Measurements from ENCODE around the gene ERAL1.
A peak's percentile ranks its signal among the peaks of the same experiment; 100 is the strongest.
"Not testable (repeated sequence)": the region's sequence is repeated elsewhere in the genome, so short reads cannot be mapped to it uniquely, and the experiment has no call there.

The ERAL1 gene

GRCh38 chr17:28848667-28849066, 6.1 kb upstream of the ERAL1 start:
- peak; percentile 48 for DNase-seq (ENCODE audit: insufficient read length, low spot score)
- not testable (repeated sequence) for FAIRE-seq

GRCh38 chr17:28849281-28849680, 5.5 kb upstream of the ERAL1 start:
- DNase-seq (ENCODE audit: insufficient read length, low spot score) (peak; percentile 27), FAIRE-seq (no peak)

- no peak for DNase-seq (ENCODE audit: insufficient read length, low spot score)
- no peak for FAIRE-seq
Measured at GRCh38 chr17:28853295-28853694, 1.5 kb upstream of the ERAL1 start.

GRCh38 chr17:28855336-28855679, 492 bp downstream of the ERAL1 start:
- DNase-seq (ENCODE audit: insufficient read length, low spot score) (no peak), FAIRE-seq (no peak)

DNA sequence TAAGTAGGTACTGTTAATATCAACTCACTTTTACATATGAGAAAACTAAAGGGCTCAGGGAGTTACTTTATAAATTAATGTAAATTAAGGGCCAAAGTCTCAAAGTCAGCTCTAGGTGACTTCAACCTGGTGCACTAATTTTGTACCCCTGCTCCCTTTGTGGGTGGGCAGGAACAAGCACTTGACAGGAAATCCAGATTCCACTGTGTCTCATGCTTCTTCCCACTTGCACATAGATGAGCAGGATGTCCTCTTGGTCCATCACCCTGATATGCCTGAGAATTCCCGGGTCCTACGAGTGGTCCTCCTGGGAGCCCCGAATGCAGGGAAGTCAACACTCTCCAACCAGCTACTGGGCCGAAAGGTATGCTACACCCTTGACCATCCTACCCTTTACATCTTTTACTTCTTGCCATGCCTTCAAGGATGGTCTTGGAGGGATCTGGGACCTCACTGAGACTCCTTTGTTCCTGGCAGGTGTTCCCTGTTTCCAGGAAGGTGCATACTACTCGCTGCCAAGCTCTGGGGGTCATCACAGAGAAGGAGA, 1.3 kb downstream of the ERAL1 start:
- FAIRE-seq (no peak), DNase-seq (ENCODE audit: insufficient read length, low spot score) (no peak)

- DNase-seq (ENCODE audit: insufficient read length, low spot score) (no peak), FAIRE-seq (no peak)
Measured at GRCh38 chr17:28857905-28858800, 3.3 kb downstream of the ERAL1 start.

DNA sequence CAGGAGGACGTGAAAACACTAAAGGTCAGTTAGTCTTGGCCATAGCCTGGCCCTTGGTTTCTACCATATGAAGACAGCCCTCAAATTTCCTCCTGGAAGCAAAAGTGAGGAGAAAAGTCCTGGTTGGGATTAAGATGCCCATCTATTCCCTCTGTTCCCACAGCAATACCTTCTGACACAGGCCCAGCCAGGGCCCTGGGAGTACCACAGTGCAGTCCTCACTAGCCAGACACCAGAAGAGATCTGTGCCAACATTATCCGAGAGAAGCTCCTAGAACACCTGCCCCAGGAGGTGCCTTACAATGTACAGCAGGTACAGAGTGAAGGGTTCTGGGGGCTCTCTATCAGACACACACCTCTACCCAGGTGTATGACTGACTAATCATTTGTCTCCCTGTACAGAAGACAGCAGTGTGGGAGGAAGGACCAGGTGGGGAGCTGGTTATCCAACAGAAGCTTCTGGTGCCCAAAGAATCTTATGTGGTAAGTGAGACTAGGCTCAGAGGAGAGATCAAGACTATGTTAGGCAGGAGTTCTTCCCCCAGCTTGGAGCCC, 4.1 kb downstream of the ERAL1 start:
- no peak for FAIRE-seq
- no peak for DNase-seq (ENCODE audit: insufficient read length, low spot score)

DNA sequence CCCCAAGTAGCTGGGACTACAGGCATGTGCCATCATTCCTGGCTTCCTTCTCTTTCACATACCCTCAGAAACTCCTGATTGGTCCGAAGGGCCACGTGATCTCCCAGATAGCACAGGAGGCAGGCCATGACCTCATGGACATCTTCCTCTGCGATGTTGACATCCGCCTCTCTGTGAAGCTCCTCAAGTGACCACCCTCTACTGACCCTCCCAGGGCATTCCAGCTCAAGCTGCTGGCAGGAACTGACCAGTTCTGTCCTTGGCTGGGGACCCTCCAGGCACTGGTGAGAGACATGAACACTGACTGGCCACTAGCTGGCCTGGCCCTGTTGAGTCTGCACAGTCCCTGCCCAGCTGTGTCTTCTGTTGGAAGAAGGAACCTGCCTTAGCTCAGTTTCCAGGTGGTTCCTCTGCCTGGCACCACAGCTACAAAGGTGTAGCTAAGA, 5.6 kb downstream of the ERAL1 start:
- no peak for FAIRE-seq
- DNase-seq (ENCODE audit: insufficient read length, low spot score), result no peak

DNA sequence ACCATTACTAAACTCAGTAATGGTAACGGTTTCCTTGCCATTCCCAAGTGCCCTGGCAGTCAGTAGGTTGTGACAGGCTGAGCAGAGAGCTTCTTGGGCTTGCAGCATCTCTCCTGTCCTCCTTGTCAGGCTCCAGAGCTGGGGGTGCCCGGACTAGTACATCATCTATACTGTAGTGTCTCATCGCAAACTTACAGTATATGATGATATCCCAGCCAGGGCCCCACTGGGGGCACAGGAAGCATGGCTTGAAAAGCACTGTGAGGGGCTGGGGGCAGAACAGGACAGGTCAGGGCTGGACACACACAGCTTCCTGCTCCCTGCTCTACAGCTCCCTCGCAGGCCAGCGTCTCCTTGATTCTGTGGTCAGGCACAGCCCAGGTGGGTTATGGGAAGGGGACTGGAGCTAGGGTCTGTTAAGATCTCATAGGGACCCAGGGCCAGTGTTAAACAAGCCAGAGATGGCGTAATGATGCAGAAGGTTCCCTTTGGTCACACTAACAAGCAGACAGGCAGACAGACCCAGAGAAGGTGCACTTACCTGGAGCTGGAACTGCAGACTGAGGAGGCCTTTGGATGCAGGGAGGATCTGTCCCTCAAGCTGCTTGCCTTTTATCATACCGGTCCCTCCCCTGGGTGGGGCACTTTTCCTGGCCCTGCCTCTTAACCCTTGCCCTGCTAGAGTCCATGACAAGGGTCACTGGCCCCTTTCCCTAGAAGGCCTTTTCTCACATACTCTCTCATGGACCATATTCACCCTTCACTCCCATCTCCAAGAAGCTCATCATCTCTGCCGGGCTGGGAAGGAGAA, 6.8 kb downstream of the ERAL1 start:
- DNase-seq (ENCODE audit: insufficient read length, low spot score) (no peak), FAIRE-seq (no peak)

DNA sequence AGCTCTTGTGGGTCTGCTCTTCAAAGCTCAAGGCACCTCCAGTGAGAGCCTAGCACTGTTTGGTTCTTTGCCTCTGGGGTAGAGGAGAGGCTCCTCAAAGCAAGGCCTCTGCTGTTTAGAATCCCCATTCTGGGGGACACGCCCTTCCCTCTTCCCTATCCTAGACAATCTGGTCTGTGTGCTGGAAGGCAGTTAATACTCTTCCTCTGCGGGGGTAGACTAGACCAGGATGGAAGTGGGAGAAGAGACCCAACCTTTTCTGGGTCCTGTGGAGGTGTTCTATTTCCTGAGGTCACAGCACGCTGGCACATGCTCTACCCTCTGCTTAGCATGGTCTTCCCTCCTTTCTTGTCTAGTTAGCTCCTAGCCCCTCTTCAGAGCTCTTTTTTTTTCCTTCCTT, 7.7 kb downstream of the ERAL1 start:
- no peak for DNase-seq (ENCODE audit: insufficient read length, low spot score)

GRCh38 chr17:28863953-28864352, 9.1 kb downstream of the ERAL1 start:
- DNase-seq (ENCODE audit: insufficient read length, low spot score), result no peak
- FAIRE-seq, result no peak

More for the DNA sequence above, 7.7 kb downstream of the ERAL1 start:
- FAIRE-seq, result no peak

DNA sequence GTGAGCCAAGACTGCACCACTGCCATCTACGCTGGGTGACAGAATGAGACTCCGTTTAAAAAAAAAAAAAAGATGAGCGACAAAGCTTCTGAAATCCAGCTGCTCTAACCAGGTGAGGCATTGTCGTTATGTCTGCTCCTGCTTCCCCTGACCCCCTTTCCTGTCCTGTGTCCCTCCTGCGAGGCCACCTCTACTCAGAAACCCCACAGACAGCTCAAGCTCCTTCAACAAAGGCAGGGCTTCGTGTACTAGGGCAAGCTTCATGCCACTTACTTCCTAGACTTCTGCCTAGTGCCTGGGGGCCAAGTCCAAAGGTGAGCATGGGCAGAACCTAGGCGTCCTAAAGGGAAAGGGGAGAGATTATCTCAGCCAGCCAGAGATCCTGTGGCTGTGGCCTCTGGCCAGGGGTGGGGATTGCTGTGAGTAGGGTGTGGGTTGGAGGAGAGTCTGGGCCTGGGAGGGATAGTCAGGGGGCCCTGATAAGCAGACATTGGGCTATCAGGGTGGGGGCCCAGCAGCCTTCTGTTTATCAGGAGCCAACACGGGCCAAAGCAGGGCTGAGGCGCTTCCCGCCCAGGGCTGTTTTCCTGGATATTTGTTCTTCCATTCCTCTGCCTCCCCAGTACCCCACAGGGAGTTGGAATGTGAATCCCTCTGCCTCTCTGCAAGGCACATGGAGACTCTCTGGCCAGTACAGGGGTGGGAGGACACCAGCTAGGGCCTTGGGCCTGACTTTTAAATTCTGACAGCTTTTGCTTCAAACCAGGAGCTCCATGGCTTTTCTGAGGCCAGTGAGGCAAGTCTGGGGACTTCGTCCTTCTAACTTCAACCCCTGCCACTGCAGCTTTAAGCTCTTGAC, 10.4 kb downstream of the ERAL1 start:
- DNase-seq (ENCODE audit: insufficient read length, low spot score) (no peak), FAIRE-seq (no peak)

GRCh38 chr17:28865946-28866752, 11.3 kb downstream of the ERAL1 start:
- FAIRE-seq (no peak), DNase-seq (ENCODE audit: insufficient read length, low spot score) (no peak)

GRCh38 chr17:28867276-28867675, 12.5 kb downstream of the ERAL1 start:
- no peak for DNase-seq (ENCODE audit: insufficient read length, low spot score)

GRCh38 chr17:28871056-28871579, 16.3 kb downstream of the ERAL1 start:
- DNase-seq (ENCODE audit: insufficient read length, low spot score) (no peak), FAIRE-seq (no peak)

More at GRCh38 chr17:28867276-28867675, 12.5 kb downstream of the ERAL1 start:
- FAIRE-seq, result no peak

DNA sequence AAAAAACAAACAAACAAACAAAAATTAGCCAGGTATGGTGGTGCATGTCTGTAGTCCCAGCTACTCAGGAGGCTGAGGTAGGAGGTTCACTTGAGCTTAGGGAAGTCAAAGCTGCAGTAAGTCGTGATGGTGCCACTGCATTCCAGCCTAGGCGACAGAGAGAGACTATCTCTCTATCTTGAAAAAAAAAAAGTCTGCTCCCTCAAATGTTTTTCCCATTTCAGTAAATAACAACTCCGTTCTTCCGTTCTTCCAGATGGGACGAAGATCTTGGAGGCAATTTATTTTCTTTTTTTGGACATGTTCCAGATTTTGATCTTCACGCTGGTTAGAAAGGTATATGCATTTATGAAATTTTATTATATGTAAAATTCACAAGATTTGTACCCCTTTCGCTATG, 19.0 kb downstream of the ERAL1 start:
- DNase-seq (ENCODE audit: insufficient read length, low spot score) (no peak), FAIRE-seq (no peak)

DNA sequence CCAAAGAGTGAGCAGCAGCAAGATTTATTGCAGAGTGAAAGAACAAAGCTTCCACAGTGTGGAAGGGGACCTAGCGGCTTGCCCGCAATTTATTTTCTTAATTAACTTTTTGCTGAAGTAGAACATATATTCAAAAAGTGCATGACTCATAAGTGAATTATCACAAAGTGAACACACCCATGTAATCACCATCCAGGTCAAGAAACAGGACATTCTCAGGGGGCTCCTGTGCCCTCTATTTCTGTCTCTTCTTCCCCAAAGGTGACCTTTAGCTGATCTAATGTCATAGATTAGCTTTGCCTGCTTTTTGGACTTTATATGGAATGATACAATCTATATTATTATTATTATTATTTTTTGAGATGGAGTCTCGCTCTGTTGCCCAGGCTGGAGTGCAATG, 19.9 kb downstream of the ERAL1 start:
- FAIRE-seq, result no peak
- no peak for DNase-seq (ENCODE audit: insufficient read length, low spot score)

- FAIRE-seq, result no peak
- DNase-seq (ENCODE audit: insufficient read length, low spot score), result no peak
Measured at GRCh38 chr17:28875848-28876550, 21.2 kb downstream of the ERAL1 start.
